HepG2 (cell line): ENCODE data around the gene CALN1. TPM values are rescaled to one million over a fixed set of nuclear protein-coding genes. Genes with fewer than 3 reads are reported as not detected.
A peak's percentile ranks its signal among the peaks of the same experiment; 100 is the strongest.

Experiments used
- CREM ChIP-seq, 2 experiments: sonication (generic) in 1 of 2; formaldehyde crosslinking in 1 of 2; IDR thresholded peaks; 2 replicates each; pipeline versions ENCODE4 v1.4.0 to v1.6.1; 2016 to 2020; ENCODE audit warnings: antibody characterized with exemption in 1 of 2, mild to moderate bottlenecking in 1 of 2, missing genetic modification reagents in 1 of 2
- MTA3 ChIP-seq: sonication (generic); formaldehyde crosslinking; IDR thresholded peaks from 2 replicates; pipeline ENCODE4 v1.4.0; 2020; ENCODE audit warnings: missing genetic modification reagents
- SOX5 ChIP-seq: IDR thresholded peaks from 2 replicates; pipeline ENCODE4 v1.6.1; 2016; ENCODE audit warnings: borderline replicate concordance
- SOX6 ChIP-seq, 2 experiments: fragments of 450-650 bp in 1 of 2; sonication (generic) in 1 of 2; formaldehyde crosslinking in 1 of 2; IDR thresholded peaks; 2 replicates each; pipeline versions ENCODE4 v1.4.0 to v1.6.1; 2017 to 2020; ENCODE audit warnings: antibody characterized with exemption in 1 of 2, mild to moderate bottlenecking in 1 of 2, missing genetic modification reagents in 1 of 2
- TBX3 ChIP-seq: fragments of 450-650 bp; IDR thresholded peaks from 2 replicates; pipeline ENCODE4 v1.6.1; 2017; ENCODE audit warnings: antibody characterized with exemption, mild to moderate bottlenecking, inconsistent platforms, borderline replicate concordance
- ZNF589 ChIP-seq: sonication (generic); formaldehyde crosslinking; conservative IDR thresholded peaks from 2 replicates; pipeline ENCODE4 v1.8.0; 2022; ENCODE audit warnings: mild to moderate bottlenecking, moderate library complexity, missing genetic modification reagents
- polyA plus RNA-seq, 8 experiments: library from polyadenylated mRNA; depleted of rRNA in 3 of 8; stranded (reverse) in 7 of 8; unstranded in 1 of 8; fragments of >200 nt; fragmentation: Illumina TruSeq in 4 of 8; extraction: Trizol in 4 of 8; gene quantifications; 2 replicates each; pipeline versions ENCODE4 v1.2.1 to v1.2.3, GENCODE V29; 2011 to 2016; ENCODE audit warnings: low read depth in 4 of 8, missing spikeins in 1 of 8, mixed read lengths in 1 of 8; ENCODE audit not compliant: insufficient read depth in 1 of 8
- total RNA-seq, 5 experiments: library from RNA; depleted of rRNA; stranded (reverse); fragments of >200 nt; fragmentation: Illumina TruSeq; extraction: Trizol; gene quantifications; 2 replicates each; pipeline ENCODE4 v1.2.3, GENCODE V29; 2016; ENCODE audit warnings: low read depth in 1 of 5
- TF ChIP-seq, protein P1 (sequence below): sonication (generic); formaldehyde crosslinking; IDR thresholded peaks from 2 replicates; pipeline ENCODE4 v1.5.0; 2020; ENCODE audit warnings: missing genetic modification reagents
- TF ChIP-seq, protein P2 (sequence below): sonication (generic); formaldehyde crosslinking; conservative IDR thresholded peaks from 2 replicates; pipeline ENCODE4 v1.8.0; 2022; ENCODE audit warnings: mild to moderate bottlenecking, moderate library complexity, missing genetic modification reagents
- TF ChIP-seq, protein P3 (sequence below): IDR thresholded peaks from 2 replicates; pipeline ENCODE4 v1.4.0; 2020; ENCODE audit warnings: mild to moderate bottlenecking, missing genetic modification reagents
- TF ChIP-seq, protein P4 (sequence below): sonication (generic); formaldehyde crosslinking; IDR thresholded peaks from 2 replicates; pipeline ENCODE4 v1.4.0; 2020; ENCODE audit warnings: missing genetic modification reagents

CALN1 gene
- total and polyA plus RNA-seq, 2 of the 13 experiments (the other 11 are each of a cell fraction or from before 2014, with no cell fraction given) = not detected

DNA sequence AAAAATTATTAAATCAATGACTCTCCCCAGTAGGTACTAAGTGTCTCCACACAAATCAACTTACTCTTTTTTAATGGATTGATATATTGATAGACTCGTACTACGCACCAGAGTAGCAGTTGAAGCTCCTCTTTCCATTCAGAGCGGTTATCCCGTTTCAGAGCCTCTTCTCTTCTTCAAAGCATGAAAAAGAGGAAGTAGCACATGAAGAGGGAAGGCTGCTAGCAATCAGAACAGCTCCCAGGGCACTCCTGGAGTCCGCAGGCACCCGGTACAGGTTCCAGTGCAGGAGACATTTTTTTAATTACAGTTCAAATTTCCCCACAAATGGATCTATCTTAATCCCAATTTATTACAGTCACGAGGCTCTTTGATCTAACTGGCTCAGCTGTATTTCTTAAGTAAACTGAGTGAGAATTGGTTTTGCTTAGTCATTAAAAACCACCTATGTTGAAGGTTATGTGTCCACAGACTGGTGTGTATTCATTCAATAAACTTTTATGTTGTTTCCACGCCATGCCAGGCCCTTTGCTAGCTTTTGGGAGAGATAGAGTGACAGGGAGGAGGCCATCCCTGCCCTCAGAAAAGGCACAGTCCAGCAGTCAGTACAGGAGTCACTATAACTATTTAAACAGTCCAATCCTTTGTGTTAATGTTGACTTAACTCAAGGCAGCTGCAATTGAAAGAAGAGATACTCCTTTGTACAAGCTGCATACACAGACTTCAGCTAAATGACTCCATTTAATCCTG lies 32.1 kb upstream of the CALN1 start (continued):
- TF ChIP-seq, protein P1, sequence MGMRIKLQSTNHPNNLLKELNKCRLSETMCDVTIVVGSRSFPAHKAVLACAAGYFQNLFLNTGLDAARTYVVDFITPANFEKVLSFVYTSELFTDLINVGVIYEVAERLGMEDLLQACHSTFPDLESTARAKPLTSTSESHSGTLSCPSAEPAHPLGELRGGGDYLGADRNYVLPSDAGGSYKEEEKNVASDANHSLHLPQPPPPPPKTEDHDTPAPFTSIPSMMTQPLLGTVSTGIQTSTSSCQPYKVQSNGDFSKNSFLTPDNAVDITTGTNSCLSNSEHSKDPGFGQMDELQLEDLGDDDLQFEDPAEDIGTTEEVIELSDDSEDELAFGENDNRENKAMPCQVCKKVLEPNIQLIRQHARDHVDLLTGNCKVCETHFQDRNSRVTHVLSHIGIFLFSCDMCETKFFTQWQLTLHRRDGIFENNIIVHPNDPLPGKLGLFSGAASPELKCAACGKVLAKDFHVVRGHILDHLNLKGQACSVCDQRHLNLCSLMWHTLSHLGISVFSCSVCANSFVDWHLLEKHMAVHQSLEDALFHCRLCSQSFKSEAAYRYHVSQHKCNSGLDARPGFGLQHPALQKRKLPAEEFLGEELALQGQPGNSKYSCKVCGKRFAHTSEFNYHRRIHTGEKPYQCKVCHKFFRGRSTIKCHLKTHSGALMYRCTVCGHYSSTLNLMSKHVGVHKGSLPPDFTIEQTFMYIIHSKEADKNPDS (CRISPR knock-in tag) = no peak
- TF ChIP-seq TBX3 (no peak), CREM (IDR thresholded peaks at IDR 0.05) (no peak), CREM (CRISPR knock-in tag; IDR thresholded peaks at IDR 0.05) (no peak), MTA3 (CRISPR knock-in tag) (no peak), ZNF589 (CRISPR knock-in tag) (no peak), SOX6 (IDR thresholded peaks at IDR 0.05) (no peak), SOX6 (CRISPR knock-in tag; IDR thresholded peaks at IDR 0.05) (peak; percentile 67), SOX5 (peak; percentile 73; the same call in 1 of the 2 replicates)
- TF ChIP-seq, protein P2, sequence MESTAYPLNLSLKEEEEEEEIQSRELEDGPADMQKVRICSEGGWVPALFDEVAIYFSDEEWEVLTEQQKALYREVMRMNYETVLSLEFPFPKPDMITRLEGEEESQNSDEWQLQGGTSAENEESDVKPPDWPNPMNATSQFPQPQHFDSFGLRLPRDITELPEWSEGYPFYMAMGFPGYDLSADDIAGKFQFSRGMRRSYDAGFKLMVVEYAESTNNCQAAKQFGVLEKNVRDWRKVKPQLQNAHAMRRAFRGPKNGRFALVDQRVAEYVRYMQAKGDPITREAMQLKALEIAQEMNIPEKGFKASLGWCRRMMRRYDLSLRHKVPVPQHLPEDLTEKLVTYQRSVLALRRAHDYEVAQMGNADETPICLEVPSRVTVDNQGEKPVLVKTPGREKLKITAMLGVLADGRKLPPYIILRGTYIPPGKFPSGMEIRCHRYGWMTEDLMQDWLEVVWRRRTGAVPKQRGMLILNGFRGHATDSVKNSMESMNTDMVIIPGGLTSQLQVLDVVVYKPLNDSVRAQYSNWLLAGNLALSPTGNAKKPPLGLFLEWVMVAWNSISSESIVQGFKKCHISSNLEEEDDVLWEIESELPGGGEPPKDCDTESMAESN (CRISPR knock-in tag) = no peak
- TF ChIP-seq, protein P3, sequence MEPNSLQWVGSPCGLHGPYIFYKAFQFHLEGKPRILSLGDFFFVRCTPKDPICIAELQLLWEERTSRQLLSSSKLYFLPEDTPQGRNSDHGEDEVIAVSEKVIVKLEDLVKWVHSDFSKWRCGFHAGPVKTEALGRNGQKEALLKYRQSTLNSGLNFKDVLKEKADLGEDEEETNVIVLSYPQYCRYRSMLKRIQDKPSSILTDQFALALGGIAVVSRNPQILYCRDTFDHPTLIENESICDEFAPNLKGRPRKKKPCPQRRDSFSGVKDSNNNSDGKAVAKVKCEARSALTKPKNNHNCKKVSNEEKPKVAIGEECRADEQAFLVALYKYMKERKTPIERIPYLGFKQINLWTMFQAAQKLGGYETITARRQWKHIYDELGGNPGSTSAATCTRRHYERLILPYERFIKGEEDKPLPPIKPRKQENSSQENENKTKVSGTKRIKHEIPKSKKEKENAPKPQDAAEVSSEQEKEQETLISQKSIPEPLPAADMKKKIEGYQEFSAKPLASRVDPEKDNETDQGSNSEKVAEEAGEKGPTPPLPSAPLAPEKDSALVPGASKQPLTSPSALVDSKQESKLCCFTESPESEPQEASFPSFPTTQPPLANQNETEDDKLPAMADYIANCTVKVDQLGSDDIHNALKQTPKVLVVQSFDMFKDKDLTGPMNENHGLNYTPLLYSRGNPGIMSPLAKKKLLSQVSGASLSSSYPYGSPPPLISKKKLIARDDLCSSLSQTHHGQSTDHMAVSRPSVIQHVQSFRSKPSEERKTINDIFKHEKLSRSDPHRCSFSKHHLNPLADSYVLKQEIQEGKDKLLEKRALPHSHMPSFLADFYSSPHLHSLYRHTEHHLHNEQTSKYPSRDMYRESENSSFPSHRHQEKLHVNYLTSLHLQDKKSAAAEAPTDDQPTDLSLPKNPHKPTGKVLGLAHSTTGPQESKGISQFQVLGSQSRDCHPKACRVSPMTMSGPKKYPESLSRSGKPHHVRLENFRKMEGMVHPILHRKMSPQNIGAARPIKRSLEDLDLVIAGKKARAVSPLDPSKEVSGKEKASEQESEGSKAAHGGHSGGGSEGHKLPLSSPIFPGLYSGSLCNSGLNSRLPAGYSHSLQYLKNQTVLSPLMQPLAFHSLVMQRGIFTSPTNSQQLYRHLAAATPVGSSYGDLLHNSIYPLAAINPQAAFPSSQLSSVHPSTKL (CRISPR knock-in tag) = peak; percentile 63; the same call in 1 of the 2 replicates
- TF ChIP-seq, protein P4, sequence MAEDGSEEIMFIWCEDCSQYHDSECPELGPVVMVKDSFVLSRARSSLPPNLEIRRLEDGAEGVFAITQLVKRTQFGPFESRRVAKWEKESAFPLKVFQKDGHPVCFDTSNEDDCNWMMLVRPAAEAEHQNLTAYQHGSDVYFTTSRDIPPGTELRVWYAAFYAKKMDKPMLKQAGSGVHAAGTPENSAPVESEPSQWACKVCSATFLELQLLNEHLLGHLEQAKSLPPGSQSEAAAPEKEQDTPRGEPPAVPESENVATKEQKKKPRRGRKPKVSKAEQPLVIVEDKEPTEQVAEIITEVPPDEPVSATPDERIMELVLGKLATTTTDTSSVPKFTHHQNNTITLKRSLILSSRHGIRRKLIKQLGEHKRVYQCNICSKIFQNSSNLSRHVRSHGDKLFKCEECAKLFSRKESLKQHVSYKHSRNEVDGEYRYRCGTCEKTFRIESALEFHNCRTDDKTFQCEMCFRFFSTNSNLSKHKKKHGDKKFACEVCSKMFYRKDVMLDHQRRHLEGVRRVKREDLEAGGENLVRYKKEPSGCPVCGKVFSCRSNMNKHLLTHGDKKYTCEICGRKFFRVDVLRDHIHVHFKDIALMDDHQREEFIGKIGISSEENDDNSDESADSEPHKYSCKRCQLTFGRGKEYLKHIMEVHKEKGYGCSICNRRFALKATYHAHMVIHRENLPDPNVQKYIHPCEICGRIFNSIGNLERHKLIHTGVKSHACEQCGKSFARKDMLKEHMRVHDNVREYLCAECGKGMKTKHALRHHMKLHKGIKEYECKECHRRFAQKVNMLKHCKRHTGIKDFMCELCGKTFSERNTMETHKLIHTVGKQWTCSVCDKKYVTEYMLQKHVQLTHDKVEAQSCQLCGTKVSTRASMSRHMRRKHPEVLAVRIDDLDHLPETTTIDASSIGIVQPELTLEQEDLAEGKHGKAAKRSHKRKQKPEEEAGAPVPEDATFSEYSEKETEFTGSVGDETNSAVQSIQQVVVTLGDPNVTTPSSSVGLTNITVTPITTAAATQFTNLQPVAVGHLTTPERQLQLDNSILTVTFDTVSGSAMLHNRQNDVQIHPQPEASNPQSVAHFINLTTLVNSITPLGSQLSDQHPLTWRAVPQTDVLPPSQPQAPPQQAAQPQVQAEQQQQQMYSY (CRISPR knock-in tag) = no peak
